Measurements from ENCODE around the gene C1orf52.

C1orf52 gene

DNA sequence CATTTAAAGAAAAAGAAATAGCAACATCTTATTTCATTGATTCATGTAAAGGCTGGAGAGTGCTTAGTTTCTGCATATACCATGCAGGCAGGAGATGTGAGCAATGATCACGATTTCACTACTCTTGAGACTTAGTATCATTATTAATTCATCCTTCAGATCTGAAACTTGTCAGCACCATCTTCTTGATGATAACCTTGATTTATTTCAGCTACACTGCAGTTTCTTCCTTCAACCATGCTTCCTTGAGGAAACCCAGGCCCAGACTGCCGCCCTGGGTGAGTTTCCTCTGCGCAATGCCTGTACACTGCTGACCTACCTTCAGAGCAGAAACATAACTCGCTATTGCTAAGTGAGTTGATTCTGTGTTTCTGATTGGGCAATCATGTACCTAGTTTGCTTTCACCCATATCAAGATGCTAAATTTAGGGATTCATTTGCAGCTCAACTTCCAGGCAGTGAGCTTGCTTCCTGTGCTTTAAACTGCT, 30.4 kb upstream of the C1orf52 start:
- no peak overlapping the region for H3K4me3 ChIP-seq (ENCODE audit: control insufficient read depth, low read depth, low read length)
- TF ChIP-seq, protein P1, sequence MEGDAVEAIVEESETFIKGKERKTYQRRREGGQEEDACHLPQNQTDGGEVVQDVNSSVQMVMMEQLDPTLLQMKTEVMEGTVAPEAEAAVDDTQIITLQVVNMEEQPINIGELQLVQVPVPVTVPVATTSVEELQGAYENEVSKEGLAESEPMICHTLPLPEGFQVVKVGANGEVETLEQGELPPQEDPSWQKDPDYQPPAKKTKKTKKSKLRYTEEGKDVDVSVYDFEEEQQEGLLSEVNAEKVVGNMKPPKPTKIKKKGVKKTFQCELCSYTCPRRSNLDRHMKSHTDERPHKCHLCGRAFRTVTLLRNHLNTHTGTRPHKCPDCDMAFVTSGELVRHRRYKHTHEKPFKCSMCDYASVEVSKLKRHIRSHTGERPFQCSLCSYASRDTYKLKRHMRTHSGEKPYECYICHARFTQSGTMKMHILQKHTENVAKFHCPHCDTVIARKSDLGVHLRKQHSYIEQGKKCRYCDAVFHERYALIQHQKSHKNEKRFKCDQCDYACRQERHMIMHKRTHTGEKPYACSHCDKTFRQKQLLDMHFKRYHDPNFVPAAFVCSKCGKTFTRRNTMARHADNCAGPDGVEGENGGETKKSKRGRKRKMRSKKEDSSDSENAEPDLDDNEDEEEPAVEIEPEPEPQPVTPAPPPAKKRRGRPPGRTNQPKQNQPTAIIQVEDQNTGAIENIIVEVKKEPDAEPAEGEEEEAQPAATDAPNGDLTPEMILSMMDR (conservative IDR thresholded peaks at IDR 0.05; ENCODE audit: control insufficient read depth, insufficient read depth, low read depth, low read length): no peak
- no peak for DNase-seq (ENCODE audit: low read depth)

DNA sequence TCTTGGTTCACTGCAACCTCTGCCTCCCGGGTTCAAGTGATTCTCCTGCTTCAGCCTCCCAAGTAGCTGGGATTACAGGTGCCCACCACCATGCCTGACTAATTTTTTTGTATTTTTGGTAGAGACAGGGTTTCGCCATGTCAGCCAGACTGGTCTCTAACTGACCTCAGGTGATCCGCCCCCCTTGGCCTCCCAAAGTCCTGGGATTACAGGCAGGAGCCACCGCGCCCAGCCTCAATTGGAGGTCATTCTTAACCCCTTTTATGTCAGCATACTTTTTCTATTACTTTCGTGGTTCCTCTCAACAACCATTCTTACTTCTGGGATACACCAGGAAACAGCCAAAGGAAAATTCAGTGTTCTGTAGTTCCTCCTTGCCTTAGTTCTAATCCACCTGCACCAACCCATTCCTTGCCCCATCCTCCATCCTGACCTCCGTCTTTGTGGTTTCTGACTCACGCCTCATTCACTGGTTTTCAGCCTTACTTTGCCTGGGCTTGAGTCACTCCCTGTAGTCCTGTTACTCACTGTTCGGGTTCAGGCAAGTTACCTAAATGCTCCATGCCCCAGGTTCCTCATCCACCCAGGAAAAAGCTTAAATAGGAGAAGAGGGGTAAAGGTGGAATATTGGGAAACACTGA, 29.9 kb upstream of the C1orf52 start:
- TF ChIP-seq, protein P1 (conservative IDR thresholded peaks at IDR 0.05; ENCODE audit: control insufficient read depth, insufficient read depth, low read depth, low read length): no peak
- peak; percentile 96 for DNase-seq (ENCODE audit: low read depth)
- no peak overlapping the region for H3K4me3 ChIP-seq (ENCODE audit: control insufficient read depth, low read depth, low read length)

DNA sequence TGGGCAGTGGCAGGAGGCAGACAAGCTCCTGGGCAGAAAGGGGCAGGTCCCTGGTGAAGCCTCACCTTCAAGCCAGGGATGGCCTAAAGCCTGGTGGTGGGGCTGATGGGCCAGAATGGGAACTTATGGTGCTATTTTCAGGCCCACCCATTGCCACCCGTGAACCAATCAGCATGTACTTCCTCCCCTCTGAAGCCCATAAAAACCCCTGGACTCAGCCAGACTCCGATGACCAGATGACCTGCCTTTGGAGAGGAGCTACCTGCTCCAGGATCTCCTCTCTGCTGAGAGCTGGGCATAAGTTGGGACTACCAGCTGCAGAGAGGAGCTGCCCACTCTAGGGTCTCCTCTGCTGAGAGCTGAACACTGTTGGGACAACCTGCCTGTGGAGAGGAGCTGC, 24.7 kb upstream of the C1orf52 start:
- TF ChIP-seq, protein P1 (conservative IDR thresholded peaks at IDR 0.05; ENCODE audit: control insufficient read depth, insufficient read depth, low read depth, low read length): no peak
- no peak for DNase-seq (ENCODE audit: low read depth)
- H3K4me3 ChIP-seq (ENCODE audit: control insufficient read depth, low read depth, low read length): no peak overlapping the region

DNA sequence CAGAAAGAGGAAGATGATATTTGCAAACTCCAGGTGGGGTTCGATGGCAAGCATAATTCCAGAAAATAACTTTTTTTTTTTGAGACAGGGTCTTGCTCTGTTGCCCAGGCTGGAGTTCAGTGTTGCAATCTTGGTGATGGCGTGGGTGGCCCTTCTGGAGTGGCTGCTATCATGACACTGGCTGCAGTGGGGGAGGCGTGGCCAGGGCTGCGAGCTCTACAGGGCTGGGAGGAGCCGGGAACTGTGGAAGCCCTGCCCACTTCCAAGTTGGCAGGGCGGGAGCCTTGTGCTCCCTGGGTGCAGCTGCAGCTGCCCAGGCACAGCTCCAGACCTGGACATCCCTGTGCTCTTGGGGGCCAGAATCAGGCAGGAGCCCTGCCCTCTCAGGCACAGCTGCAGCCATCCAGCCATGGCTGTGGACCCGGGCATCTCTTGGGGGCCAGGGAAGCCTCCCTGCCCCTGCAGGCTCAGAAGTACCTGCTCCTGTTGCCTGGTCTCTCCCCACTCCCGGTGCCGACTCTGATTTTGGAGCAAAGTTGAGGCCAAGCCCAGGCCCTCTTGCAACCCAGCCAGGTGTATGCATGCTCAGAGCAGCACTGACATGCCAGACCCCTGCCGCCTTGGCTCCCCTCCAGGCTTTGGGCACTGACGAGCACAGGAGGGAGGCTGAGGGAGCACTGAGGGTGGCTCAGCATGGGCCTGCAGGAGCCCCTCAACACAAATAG, 24.2 kb upstream of the C1orf52 start:
- H3K4me3 ChIP-seq (ENCODE audit: control insufficient read depth, low read depth, low read length): no peak overlapping the region
- TF ChIP-seq, protein P1 (conservative IDR thresholded peaks at IDR 0.05; ENCODE audit: control insufficient read depth, insufficient read depth, low read depth, low read length): no peak
- DNase-seq (ENCODE audit: low read depth): no peak

DNA sequence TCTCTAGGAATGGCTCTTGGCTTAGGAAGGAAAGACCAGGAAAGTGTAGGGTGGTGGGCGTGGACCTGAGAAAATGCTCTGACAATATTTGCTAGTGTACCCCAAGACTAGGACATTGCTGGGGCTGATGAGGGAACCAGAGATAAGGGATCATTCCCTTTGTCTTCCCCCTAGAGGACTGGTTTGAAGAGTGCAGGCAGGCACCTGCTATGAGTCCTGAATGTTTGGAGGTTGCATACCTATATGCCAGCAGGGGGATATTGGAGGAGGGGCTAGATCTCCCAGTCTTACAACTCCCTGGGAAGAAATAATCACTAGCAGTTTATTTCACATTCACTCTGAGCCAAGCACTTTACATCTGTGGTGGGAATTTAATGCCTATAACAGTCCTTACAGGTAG, 23.0 kb upstream of the C1orf52 start:
- TF ChIP-seq, protein P1 (conservative IDR thresholded peaks at IDR 0.05; ENCODE audit: control insufficient read depth, insufficient read depth, low read depth, low read length): peak; percentile 5

DNA sequence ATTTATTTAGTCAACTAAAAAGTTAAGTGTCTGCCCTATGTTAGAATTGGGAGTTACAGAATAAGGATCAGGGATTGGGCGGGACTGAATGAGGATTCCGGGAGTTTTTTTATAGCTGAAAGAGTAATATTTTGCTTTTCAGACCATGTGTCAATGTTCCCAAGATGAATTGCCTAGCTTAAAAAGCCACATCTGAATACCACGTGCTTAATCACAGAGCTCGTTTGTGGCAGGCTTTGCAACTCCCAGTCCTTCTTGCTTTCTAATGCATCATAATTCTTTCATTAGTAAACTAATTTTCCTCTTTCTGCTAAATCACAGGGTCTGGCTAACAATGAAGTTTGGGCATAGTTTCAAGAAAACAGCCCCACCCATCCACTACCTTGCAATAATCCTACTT, 21.2 kb upstream of the C1orf52 start:
- TF ChIP-seq, protein P1 (conservative IDR thresholded peaks at IDR 0.05; ENCODE audit: control insufficient read depth, insufficient read depth, low read depth, low read length): no peak
- no peak overlapping the region for H3K4me3 ChIP-seq (ENCODE audit: control insufficient read depth, low read depth, low read length)
- DNase-seq (ENCODE audit: low read depth): peak; percentile 46

More for the DNA sequence above, 23.0 kb upstream of the C1orf52 start:
- H3K4me3 ChIP-seq (ENCODE audit: control insufficient read depth, low read depth, low read length): no peak overlapping the region
- no peak for DNase-seq (ENCODE audit: low read depth)

All from fibroblast of mammary gland (primary cell).